ENCODE measurements around the gene PRIM1. TPM values are rescaled to one million over a fixed set of nuclear protein-coding genes. Genes with fewer than 3 reads are reported as not detected.
A peak's percentile ranks its signal among the peaks of the same experiment; 100 is the strongest.

The PRIM1 gene
- total RNA-seq, 2 donors from 2014 or later, result 9.0 to 14.5 TPM

DNA sequence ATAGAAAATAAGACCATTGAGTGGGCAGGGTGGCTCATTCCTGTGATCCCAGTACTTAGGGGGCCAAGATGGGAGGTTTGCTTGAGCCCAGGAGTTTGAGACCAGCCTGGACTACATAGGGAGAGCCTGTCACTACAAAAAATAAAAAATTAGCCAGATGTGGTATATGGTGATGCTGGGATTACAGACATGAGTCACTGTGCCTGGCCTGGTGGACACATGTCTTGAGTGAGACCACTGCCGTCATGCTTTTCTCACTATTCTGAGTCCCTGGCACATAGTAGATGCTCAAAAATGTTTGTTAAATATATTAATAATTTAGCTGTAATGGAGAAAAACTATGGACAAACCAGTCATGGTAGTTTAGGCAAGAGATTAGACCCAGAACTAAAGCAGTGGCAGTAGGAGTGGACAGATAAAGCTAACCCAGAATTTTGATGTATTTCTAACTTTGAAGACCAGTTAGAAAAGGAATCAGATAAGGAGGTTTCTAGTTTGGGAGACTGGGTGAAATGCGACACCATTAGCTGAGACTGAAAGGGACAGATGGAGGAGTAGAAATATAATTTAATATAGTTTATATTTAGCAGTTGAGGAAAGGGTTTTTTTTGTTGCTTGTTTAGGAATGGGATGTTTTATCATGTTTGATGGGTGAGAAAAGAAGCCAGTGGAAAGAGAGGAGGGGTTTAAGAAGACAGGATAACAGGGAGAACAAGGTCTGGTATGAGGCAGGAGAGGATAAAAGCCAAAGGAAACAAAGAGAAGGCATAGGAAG, 56.6 kb downstream of the PRIM1 start:
- H3K27me3 ChIP-seq (replicated peaks; ENCODE audit: insufficient read depth), result no peaks in the 10 kb centered on the region
- WGBS, result 53% methylated on average over 2 of the region's 2 CpGs
- peak overlapping the region in 1 of 2 donors; percentile 24 for H3K27ac ChIP-seq
- DNase-seq (ENCODE audit: low spot score), result no peak
- intact Hi-C loops (cut with DNase I), result no loop called here
- no peaks in the 10 kb centered on the region for H3K4me1 ChIP-seq (replicated peaks)
- TF ChIP-seq, protein P1, sequence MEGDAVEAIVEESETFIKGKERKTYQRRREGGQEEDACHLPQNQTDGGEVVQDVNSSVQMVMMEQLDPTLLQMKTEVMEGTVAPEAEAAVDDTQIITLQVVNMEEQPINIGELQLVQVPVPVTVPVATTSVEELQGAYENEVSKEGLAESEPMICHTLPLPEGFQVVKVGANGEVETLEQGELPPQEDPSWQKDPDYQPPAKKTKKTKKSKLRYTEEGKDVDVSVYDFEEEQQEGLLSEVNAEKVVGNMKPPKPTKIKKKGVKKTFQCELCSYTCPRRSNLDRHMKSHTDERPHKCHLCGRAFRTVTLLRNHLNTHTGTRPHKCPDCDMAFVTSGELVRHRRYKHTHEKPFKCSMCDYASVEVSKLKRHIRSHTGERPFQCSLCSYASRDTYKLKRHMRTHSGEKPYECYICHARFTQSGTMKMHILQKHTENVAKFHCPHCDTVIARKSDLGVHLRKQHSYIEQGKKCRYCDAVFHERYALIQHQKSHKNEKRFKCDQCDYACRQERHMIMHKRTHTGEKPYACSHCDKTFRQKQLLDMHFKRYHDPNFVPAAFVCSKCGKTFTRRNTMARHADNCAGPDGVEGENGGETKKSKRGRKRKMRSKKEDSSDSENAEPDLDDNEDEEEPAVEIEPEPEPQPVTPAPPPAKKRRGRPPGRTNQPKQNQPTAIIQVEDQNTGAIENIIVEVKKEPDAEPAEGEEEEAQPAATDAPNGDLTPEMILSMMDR (IDR thresholded peaks at IDR 0.05), result no peak
- no peak overlapping the region for H3K4me3 ChIP-seq
- no peaks in the 10 kb centered on the region for H3K36me3 ChIP-seq
- H3K9me3 ChIP-seq, result no peaks in the 10 kb centered on the region

DNA sequence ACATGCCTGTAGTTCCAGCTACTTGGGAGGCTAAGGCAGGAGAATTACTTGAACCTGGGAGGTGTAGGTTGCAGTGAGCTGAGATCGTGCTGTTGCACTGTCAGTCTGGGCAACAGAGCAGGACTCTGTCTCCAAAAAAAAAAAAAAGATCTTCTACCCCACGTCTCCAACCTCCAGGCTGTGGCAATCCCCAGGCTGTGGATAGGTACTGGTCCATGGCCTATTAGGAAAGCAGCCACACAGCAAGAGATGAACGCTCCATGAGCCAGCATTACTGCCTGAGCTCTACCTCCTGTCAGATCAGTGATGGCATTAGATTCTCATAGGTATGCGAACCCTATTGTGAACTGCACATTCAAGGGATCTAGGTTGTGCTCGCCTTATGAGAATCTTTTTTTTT, 58.0 kb downstream of the PRIM1 start:
- Histone ChIP-seq H3K36me3 (no peaks in the 10 kb centered on the region), H3K9me3 (no peaks in the 10 kb centered on the region), H3K27ac (no peak overlapping the region), H3K27me3 (replicated peaks; ENCODE audit: insufficient read depth) (no peaks in the 10 kb centered on the region), H3K4me3 (no peak overlapping the region), H3K4me1 (replicated peaks) (no peaks in the 10 kb centered on the region)
- intact Hi-C loops (cut with DNase I), result no loop called here
- WGBS, result 80% methylated on average over 5 of the region's 5 CpGs
- no peak for DNase-seq (ENCODE audit: low spot score)
- TF ChIP-seq, protein P1 (IDR thresholded peaks at IDR 0.05), result no peak
- no peak for TF ChIP-seq POLR2A (IDR thresholded peaks at IDR 0.05)
- TF ChIP-seq POLR2AphosphoS5 (IDR thresholded peaks at IDR 0.05), result no peak

DNA sequence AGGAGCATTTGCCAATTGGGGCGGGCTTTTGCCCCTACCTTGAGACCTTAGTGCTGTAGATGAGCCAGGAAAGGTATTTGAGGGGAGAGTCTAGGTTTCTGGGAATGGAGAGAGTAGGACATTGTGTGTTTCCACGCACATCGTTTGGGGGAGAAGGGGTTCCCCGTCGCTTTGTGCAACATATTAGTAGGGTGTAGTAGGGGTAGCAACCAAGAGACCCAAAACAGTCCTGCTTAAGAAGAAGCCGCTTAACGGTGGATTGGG, 63.3 kb downstream of the PRIM1 start:
- DNase-seq (ENCODE audit: low spot score), result no peak
- peak overlapping the region; percentile 100 for H3K27ac ChIP-seq
- no peaks in the 10 kb centered on the region for H3K4me1 ChIP-seq (replicated peaks)
- no peaks in the 10 kb centered on the region for H3K9me3 ChIP-seq
- WGBS, result under 1% methylated on average over 7 of the region's 7 CpGs
- TF ChIP-seq, protein P1 (IDR thresholded peaks at IDR 0.05), result no peak
- TF ChIP-seq POLR2AphosphoS5 (IDR thresholded peaks at IDR 0.05) (no peak), POLR2A (IDR thresholded peaks at IDR 0.05) (no peak)
- H3K27me3 ChIP-seq (replicated peaks; ENCODE audit: insufficient read depth), result no peaks in the 10 kb centered on the region
- no peaks in the 10 kb centered on the region for H3K36me3 ChIP-seq
- intact Hi-C loops (cut with DNase I), result loop anchor here (1.0 to 5.0 kb wide), 2 partner anchors 36 to 41 kb away; partner anchors contain the start of gene ATP5F1B
- H3K4me3 ChIP-seq, result peak overlapping the region; percentile 87 to 95

DNA sequence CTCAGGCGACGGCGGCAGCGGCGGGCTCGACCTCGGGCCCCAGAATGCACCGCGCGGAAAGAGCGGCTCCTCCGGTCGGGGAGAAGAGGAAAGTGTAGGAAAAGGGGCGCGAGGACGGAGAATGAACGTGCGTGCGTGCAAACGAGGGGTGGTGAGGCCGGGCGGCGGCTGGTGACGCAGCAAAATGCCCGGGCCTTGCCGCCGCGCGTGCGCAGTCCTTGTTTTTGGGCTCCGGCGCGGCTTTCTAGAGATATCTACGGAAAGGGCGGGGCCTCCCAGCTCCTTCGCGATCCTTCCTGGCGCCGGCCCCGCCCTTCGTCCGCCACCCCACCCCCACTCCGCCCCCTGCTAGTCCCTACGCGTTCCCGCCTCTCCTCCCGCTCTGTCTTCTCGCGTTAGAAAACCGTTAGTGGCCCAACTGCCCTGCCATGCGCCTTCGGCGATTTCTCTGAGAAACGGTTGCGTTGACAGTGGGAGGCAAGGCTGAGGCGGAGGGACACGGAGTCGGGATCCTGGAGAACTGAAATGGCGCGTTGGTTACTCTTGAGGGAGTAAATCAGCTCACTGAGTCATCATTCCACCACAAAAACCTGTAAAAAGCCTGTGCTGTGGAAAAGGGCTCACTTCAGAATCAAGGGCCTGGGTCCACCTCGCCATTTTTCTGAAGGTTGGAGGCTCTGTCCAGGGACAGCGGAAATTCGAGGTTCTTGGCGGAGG, 63.8 kb downstream of the PRIM1 start, which contains the start of gene PTGES3:
PTGES3 (minus strand) TSS at position 156 of the 717 bp plus-strand sequence. CDS start 285 bp downstream, outside the sequence.
- intact Hi-C loops (cut with DNase I), result loop anchor here (1.0 to 5.0 kb wide), 2 partner anchors 36 to 41 kb away; partner anchors contain the start of gene ATP5F1B
- TF ChIP-seq POLR2AphosphoS5 (IDR thresholded peaks at IDR 0.05), result peak; percentile 98
- TF ChIP-seq, protein P1 (IDR thresholded peaks at IDR 0.05), result peak in 1 of 4 experiments; percentile 36
- TF ChIP-seq POLR2A (IDR thresholded peaks at IDR 0.05), result peak; percentile 93
- under 1% methylated on average over 58 of the region's 64 CpGs for WGBS
- Histone ChIP-seq H3K36me3 (no peaks in the 10 kb centered on the region), H3K4me1 (replicated peaks) (no peaks in the 10 kb centered on the region), H3K9me3 (no peaks in the 10 kb centered on the region), H3K27me3 (replicated peaks; ENCODE audit: insufficient read depth) (no peaks in the 10 kb centered on the region), H3K4me3 (peak within 1 kb of the TSS; percentile 87 to 95), H3K27ac (peak within 1 kb of the TSS; percentile 100)
- peak; percentile 96 for DNase-seq (ENCODE audit: low spot score)

Measured in prostate gland (tissue), 2 donors.